ENCODE results near the gene MXRA7.
A peak's percentile ranks its signal among the peaks of the same experiment; 100 is the strongest.

MXRA7 gene

GRCh38 chr17:76736349-76737081, 25.8 kb upstream of the MXRA7 start (continued):
- TF ChIP-seq ZNF704 (tag by site-specific recombination; IDR thresholded peaks at IDR 0.05): no peak
- TF ChIP-seq ZNF561 (tag by site-specific recombination; IDR thresholded peaks at IDR 0.05; ENCODE audit: borderline replicate concordance): no peak
- TF ChIP-seq ZNF664 (tag by site-specific recombination; IDR thresholded peaks at IDR 0.05): no peak
- TF ChIP-seq REPIN1 (tag by site-specific recombination; IDR thresholded peaks at IDR 0.05; ENCODE audit: low read depth): no peak
- no peak for TF ChIP-seq ZNF280C (tag by site-specific recombination; IDR thresholded peaks at IDR 0.05)
- TF ChIP-seq WT1 (tag by site-specific recombination; IDR thresholded peaks at IDR 0.05): no peak
- TF ChIP-seq SP3 (tag by site-specific recombination; IDR thresholded peaks at IDR 0.05): peak; percentile 77
- TF ChIP-seq ZNF174 (tag by site-specific recombination; IDR thresholded peaks at IDR 0.05): no peak
- 0 out of 2 replicates have a peak, but pooled peaks have one; percentile 5 for TF ChIP-seq ZBTB20 (tag by site-specific recombination; IDR thresholded peaks at IDR 0.05)
- TF ChIP-seq ZNF23 (tag by site-specific recombination; IDR thresholded peaks at IDR 0.05; ENCODE audit: borderline replicate concordance): no peak
- no peak for TF ChIP-seq ZNF785 (tag by site-specific recombination; IDR thresholded peaks at IDR 0.05)
- no peak for TF ChIP-seq ZNF791 (tag by site-specific recombination; IDR thresholded peaks at IDR 0.05)
- TF ChIP-seq ELK4 (IDR thresholded peaks at IDR 0.05; ENCODE audit: borderline replicate concordance, low read depth, low read length): no peak
- no peak for TF ChIP-seq ZNF169 (tag by site-specific recombination; IDR thresholded peaks at IDR 0.05)
- TF ChIP-seq ZNF660 (tag by site-specific recombination; IDR thresholded peaks at IDR 0.05): peak; percentile 42; the same call in 1 of the 2 replicates
- no peak for TF ChIP-seq ZNF639 (tag by site-specific recombination; IDR thresholded peaks at IDR 0.05)
- no peak for TF ChIP-seq ZBTB8A (tag by site-specific recombination; IDR thresholded peaks at IDR 0.05)
- TF ChIP-seq ZNF350 (tag by site-specific recombination; IDR thresholded peaks at IDR 0.05): no peak
- TF ChIP-seq ZNF18 (tag by site-specific recombination; IDR thresholded peaks at IDR 0.05): no peak
- no peak for TF ChIP-seq ZNF624 (tag by site-specific recombination; IDR thresholded peaks at IDR 0.05)
- TF ChIP-seq KLF16 (tag by site-specific recombination; IDR thresholded peaks at IDR 0.05): peak; percentile 60; the same call in 1 of the 2 replicates
- no peak; the same call in 1 of the 2 replicates for TF ChIP-seq ZNF658 (tag by site-specific recombination; IDR thresholded peaks at IDR 0.05)
- no peak; the same call in none of the 2 replicates for TF ChIP-seq ZNF391 (tag by site-specific recombination; IDR thresholded peaks at IDR 0.05; ENCODE audit: borderline replicate concordance, low read depth)
- TF ChIP-seq ZNF2 (tag by site-specific recombination; IDR thresholded peaks at IDR 0.05): no peak
- no peak for TF ChIP-seq PRDM1 (tag by site-specific recombination; IDR thresholded peaks at IDR 0.05)
- no peak for TF ChIP-seq ZNF76 (tag by site-specific recombination; IDR thresholded peaks at IDR 0.05; ENCODE audit: borderline replicate concordance, low read depth)
- TF ChIP-seq ZNF544 (tag by site-specific recombination; IDR thresholded peaks at IDR 0.05): no peak
- no peak for TF ChIP-seq TCF7L2 (IDR thresholded peaks at IDR 0.05; ENCODE audit: borderline replicate concordance, low read depth, low read length)
- no peak for TF ChIP-seq ZFP37 (tag by site-specific recombination; IDR thresholded peaks at IDR 0.05)
- TF ChIP-seq ZNF645 (tag by site-specific recombination; IDR thresholded peaks at IDR 0.05): peak; percentile 99
- TF ChIP-seq BCL11B (tag by site-specific recombination; IDR thresholded peaks at IDR 0.05; ENCODE audit: low read depth): peak; percentile 20; the same call in 1 of the 2 replicates
- no peak for TF ChIP-seq ZBTB21 (tag by site-specific recombination; IDR thresholded peaks at IDR 0.05)
- TF ChIP-seq ZNF626 (tag by site-specific recombination; IDR thresholded peaks at IDR 0.05): no peak

All from HEK293 (cell line).